ENCODE results near the gene PNMT. TPM values are rescaled to one million over a fixed set of nuclear protein-coding genes. Genes with fewer than 3 reads are reported as not detected.

Gene PNMT
- total RNA-seq, 4 donors from 2014 or later, result 0.26 to 8.4 (median 1.3) TPM

DNA sequence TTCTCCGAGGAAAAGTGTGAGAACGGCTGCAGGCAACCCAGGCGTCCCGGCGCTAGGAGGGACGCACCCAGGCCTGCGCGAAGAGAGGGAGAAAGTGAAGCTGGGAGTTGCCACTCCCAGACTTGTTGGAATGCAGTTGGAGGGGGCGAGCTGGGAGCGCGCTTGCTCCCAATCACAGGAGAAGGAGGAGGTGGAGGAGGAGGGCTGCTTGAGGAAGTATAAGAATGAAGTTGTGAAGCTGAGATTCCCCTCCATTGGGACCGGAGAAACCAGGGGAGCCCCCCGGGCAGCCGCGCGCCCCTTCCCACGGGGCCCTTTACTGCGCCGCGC is 31.5 kb downstream of the PNMT start, which contains the start of gene ERBB2:
ERBB2 (plus strand) TSS at position 247 of the 330 bp plus-strand sequence. CDS start 175 bp downstream, outside the sequence.
- peak within 1 kb of the TSS; percentile 83 to 92 (median 88) for H3K4me3 ChIP-seq
- intact Hi-C loops (cut with DNase I), result no loop called here
- TF ChIP-seq, protein P1, sequence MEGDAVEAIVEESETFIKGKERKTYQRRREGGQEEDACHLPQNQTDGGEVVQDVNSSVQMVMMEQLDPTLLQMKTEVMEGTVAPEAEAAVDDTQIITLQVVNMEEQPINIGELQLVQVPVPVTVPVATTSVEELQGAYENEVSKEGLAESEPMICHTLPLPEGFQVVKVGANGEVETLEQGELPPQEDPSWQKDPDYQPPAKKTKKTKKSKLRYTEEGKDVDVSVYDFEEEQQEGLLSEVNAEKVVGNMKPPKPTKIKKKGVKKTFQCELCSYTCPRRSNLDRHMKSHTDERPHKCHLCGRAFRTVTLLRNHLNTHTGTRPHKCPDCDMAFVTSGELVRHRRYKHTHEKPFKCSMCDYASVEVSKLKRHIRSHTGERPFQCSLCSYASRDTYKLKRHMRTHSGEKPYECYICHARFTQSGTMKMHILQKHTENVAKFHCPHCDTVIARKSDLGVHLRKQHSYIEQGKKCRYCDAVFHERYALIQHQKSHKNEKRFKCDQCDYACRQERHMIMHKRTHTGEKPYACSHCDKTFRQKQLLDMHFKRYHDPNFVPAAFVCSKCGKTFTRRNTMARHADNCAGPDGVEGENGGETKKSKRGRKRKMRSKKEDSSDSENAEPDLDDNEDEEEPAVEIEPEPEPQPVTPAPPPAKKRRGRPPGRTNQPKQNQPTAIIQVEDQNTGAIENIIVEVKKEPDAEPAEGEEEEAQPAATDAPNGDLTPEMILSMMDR (IDR thresholded peaks at IDR 0.05), result no peak
- TF ChIP-seq POLR2A (IDR thresholded peaks at IDR 0.05), result peak in 3 of 4 donors; percentile 73 to 84 (median 82)
- peak within 1 kb of the TSS; percentile 89 to 97 (median 96) for H3K27ac ChIP-seq
- DNase-seq, result no peak
- no peaks in the 10 kb centered on the region for H3K36me3 ChIP-seq
- WGBS, 2 donors, result 11 to 14% methylated on average over 11 to 20 of the region's 20 CpGs
- H3K27me3 ChIP-seq, result peaks cover 0 to 21% (median 0%) of the 10 kb centered on the region in 4 donors
- H3K4me1 ChIP-seq, result peaks cover 35 to 57% (median 37%) of the 10 kb centered on the region in 3 donors
- no peaks in the 10 kb centered on the region for H3K9me3 ChIP-seq

DNA sequence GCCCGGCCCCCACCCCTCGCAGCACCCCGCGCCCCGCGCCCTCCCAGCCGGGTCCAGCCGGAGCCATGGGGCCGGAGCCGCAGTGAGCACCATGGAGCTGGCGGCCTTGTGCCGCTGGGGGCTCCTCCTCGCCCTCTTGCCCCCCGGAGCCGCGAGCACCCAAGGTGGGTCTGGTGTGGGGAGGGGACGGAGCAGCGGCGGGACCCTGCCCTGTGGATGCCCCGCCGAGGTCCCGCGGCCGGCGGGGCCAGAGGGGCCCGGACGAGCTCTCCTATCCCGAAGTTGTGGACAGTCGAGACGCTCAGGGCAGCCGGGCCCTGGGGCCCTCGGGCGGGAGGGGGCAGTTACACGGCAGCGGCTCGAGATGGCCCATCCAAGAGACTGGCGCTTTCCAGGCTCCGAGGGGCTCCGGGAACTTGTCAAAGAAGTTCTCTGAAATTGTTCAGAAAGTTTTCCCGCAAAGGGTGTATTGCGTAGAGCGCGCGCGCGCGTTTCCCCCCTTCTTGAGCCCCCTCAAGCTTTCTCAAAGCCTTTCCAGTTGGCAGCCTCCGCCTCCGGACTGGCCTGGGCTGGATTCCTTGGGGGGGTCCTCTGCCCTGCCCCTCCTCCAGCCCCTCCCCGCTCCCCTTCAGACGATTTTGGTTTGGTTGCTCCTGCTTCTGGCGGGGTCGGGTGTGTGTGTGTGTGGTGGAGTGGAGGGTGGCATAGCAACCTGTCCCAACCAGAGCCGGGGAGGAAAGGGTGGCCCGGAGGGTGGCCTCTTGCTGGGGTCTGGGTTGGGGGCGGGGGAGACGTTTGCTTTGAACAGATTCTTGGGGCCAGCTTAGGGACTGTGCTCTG is 32.1 kb downstream of the PNMT start:
- WGBS, 2 donors, result 3 to 6% methylated on average over 13 to 23 of the region's 57 CpGs
- intact Hi-C loops (cut with DNase I), result no loop called here

DNA sequence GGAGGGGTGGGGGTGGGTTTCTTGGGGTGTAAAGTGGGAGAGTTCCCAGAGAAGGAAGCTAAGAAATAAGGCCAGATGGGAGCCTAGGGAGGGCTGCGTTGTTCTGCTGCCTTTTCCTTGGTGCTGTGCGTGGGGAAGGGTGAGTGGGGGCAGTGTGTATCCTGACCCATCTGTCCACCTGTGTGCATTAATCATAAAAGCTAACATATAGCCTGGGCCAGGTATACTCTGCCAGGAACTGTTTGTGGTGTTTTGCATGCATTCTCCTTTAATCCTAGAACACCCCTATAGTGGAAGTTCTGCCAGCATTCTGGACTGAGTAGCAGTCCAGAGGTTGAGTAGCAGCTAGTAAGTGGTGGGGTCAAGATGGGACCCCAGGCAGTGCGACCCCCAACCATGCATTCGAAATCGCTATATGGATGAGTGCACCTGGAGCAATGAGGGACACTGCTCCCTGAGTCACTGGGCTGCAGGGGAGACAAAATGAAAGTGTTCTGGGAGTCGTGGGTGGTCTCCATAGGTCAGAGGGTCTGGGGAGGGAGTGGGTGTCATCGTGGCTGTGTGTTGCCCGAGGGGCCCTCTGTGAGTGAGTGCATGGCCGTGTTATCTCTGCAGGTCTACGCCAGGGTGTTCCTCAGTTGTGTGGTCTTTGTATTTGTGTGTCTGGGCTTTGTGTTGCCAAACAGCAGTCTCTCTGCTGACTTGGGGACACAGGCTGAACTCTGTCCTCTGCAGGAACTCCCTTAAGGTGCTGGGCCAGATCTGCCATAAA is 32.9 kb downstream of the PNMT start:
- no peak for DNase-seq
- H3K9me3 ChIP-seq, result no peaks in the 10 kb centered on the region
- intact Hi-C loops (cut with DNase I), result no loop called here
- 21 to 28% methylated on average over 9 to 10 of the region's 10 CpGs for WGBS, 2 donors
- H3K36me3 ChIP-seq, result no peaks in the 10 kb centered on the region
- peaks cover 0 to 21% (median 0%) of the 10 kb centered on the region in 4 donors for H3K27me3 ChIP-seq
- peaks cover 43 to 71% (median 47%) of the 10 kb centered on the region in 3 donors for H3K4me1 ChIP-seq
- H3K4me3 ChIP-seq, result peak overlapping the region; percentile 83 to 92 (median 88)
- TF ChIP-seq, protein P1 (IDR thresholded peaks at IDR 0.05), result no peak
- TF ChIP-seq POLR2A (IDR thresholded peaks at IDR 0.05), result no peak
- H3K27ac ChIP-seq, result peak overlapping the region; percentile 89 to 97 (median 96)

More for the DNA sequence above, 32.1 kb downstream of the PNMT start:
- DNase-seq, result no peak
- Histone ChIP-seq H3K9me3 (no peaks in the 10 kb centered on the region), H3K4me3 (peak overlapping the region; percentile 83 to 92 (median 88)), H3K36me3 (no peaks in the 10 kb centered on the region), H3K27ac (peak overlapping the region; percentile 89 to 97 (median 96)), H3K27me3 (peaks cover 0 to 21% (median 0%) of the 10 kb centered on the region in 4 donors), H3K4me1 (peaks cover 41 to 63% (median 43%) of the 10 kb centered on the region in 3 donors)
- TF ChIP-seq, protein P1 (IDR thresholded peaks at IDR 0.05), result no peak
- TF ChIP-seq POLR2A (IDR thresholded peaks at IDR 0.05), result no peak

DNA sequence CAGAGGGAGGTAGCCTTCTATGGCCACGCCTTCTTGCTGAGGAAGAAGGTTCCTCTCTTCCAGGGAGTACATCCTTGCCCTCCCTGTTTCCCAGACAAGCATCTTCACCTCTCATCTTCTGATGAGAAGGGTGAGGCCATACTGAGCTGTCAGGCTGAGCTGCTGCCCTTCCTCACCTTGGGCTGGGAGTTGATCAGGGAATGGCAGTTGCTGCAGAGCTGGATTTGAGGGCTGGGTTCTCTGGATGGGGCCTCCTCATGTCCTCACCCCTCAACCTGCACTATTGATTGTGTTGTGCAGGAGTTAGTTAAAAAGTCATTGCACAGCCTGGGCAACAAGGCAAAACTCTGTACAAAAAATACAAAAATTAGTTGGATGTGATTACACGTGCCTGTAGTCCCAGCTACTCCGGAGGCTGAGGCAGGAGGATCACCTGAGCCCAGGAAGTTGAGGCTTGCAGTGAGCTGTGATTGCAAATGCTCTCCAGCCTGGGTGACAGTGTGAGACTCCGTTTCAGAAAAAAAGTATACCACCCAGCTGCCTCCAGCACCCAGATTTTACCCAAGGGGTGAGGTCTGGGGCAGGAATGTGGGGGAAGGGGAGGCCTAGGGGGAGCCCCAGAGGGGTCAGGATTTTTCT is 33.6 kb downstream of the PNMT start:
- TF ChIP-seq POLR2A (IDR thresholded peaks at IDR 0.05), result no peak
- TF ChIP-seq, protein P1 (IDR thresholded peaks at IDR 0.05), result no peak
- peaks cover 43 to 78% (median 54%) of the 10 kb centered on the region in 3 donors for H3K4me1 ChIP-seq
- DNase-seq, result no peak

More for the DNA sequence above, 33.6 kb downstream of the PNMT start:
- Histone ChIP-seq H3K9me3 (no peaks in the 10 kb centered on the region), H3K27ac (peak overlapping the region; percentile 89 to 97 (median 96)), H3K36me3 (peaks cover 0 to 3% (median 0%) of the 10 kb centered on the region in 3 donors), H3K27me3 (peaks cover 0 to 21% (median 0%) of the 10 kb centered on the region in 4 donors), H3K4me3 (peak overlapping the region; percentile 83 to 92 (median 88))
- 62 to 66% methylated on average over 4 of the region's 4 CpGs for WGBS, 2 donors
- intact Hi-C loops (cut with DNase I), result no loop called here
